Measurements from ENCODE around the gene SIPA1L3. TPM values are rescaled to one million over a fixed set of nuclear protein-coding genes. Genes with fewer than 3 reads are reported as not detected.

The SIPA1L3 gene
- total and polyA plus RNA-seq, 2 experiments from 2014 or later, result 15.7 to 54.1 TPM

DNA sequence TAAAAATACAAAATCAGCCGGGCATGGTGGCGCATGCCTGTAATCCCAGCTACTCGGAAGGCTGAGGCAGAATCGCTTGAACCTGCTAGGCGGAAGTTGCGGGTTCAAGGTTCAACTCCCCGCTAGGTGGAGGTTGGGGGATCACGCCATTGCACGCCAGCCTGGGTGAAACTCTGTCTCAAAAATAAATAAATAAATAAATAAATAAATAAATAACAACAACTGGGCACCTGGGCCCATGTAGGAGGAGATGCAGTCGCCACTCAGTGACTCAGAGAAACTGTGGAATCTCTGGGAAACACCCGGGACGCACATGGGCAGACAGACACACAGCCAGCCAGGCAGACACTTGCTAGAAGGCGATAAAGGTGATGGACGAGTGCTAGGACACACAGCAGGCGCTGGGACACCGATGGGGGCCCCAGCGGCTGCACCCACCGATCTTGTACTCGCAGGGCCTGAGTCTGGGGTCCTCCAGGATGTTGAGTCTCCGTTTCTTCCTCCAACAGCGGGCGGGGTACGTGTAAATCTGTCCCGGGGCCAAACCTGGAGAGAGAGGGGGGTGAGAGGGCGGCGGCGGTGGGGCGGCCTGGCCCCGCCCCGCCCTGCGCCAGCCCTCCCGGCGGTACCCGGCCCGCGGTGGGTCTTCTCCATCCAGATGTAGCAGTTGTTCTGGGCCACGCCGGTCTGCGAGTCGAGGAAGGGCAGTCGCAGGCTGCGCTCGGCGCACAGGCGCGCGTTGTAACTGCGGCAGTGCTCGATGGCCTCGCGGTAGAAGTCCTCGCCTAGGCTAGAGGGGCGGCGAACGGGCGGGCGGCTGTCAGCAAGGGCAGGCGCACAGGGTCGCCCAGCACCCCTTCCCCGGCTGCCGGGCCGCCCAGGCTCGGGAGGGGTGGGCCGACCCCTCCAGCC is 315.2 kb downstream of the SIPA1L3 start:
- H2AFZ ChIP-seq, result peak overlapping the region; percentile 38; the same call in 1 of the 2 replicates
- no peaks in the 10 kb centered on the region; the same call in none of the 3 replicates for H3K9me3 Mint-ChIP-seq
- peak; percentile 16 for ATAC-seq
- H3K36me3 ChIP-seq (ENCODE audit: insufficient read depth), result no peaks in the 10 kb centered on the region
- H3K27me3 ChIP-seq (ENCODE audit: insufficient read depth), result 0 out of 2 replicates have a peak, but pooled peaks cover 4% of the 10 kb centered on the region
- 0 out of 2 replicates have a peak, but pooled peaks cover 6% of the 10 kb centered on the region for H4K20me1 ChIP-seq (replicated peaks; ENCODE audit: insufficient read depth)
- H3K4me2 ChIP-seq, result peak overlapping the region; percentile 84
- H3K9me2 ChIP-seq (ENCODE audit: insufficient read depth), result no peaks in the 10 kb centered on the region
- peaks cover 20% of the 10 kb centered on the region for H3K4me1 Mint-ChIP-seq
- H3K36me3 Mint-ChIP-seq (ENCODE audit: low read depth), result peaks cover 21% of the 10 kb centered on the region
- no peak for TF ChIP-seq CREB1 (CRISPR knock-in tag; IDR thresholded peaks at IDR 0.05; ENCODE audit: low read depth)
- TF ChIP-seq JUNB (IDR thresholded peaks at IDR 0.05; ENCODE audit: unreplicated experiment), result no peak
- TF ChIP-seq STAT1 (IDR thresholded peaks at IDR 0.05; ENCODE audit: unreplicated experiment), result no peak
- no peak for TF ChIP-seq EZH2 (IDR thresholded peaks at IDR 0.05; ENCODE audit: low read depth, unreplicated experiment)
- TF ChIP-seq, protein P1, sequence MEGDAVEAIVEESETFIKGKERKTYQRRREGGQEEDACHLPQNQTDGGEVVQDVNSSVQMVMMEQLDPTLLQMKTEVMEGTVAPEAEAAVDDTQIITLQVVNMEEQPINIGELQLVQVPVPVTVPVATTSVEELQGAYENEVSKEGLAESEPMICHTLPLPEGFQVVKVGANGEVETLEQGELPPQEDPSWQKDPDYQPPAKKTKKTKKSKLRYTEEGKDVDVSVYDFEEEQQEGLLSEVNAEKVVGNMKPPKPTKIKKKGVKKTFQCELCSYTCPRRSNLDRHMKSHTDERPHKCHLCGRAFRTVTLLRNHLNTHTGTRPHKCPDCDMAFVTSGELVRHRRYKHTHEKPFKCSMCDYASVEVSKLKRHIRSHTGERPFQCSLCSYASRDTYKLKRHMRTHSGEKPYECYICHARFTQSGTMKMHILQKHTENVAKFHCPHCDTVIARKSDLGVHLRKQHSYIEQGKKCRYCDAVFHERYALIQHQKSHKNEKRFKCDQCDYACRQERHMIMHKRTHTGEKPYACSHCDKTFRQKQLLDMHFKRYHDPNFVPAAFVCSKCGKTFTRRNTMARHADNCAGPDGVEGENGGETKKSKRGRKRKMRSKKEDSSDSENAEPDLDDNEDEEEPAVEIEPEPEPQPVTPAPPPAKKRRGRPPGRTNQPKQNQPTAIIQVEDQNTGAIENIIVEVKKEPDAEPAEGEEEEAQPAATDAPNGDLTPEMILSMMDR (conservative IDR thresholded peaks at IDR 0.05; ENCODE audit: low read depth in 2 of 2), result no peak
- TF ChIP-seq, protein P2, sequence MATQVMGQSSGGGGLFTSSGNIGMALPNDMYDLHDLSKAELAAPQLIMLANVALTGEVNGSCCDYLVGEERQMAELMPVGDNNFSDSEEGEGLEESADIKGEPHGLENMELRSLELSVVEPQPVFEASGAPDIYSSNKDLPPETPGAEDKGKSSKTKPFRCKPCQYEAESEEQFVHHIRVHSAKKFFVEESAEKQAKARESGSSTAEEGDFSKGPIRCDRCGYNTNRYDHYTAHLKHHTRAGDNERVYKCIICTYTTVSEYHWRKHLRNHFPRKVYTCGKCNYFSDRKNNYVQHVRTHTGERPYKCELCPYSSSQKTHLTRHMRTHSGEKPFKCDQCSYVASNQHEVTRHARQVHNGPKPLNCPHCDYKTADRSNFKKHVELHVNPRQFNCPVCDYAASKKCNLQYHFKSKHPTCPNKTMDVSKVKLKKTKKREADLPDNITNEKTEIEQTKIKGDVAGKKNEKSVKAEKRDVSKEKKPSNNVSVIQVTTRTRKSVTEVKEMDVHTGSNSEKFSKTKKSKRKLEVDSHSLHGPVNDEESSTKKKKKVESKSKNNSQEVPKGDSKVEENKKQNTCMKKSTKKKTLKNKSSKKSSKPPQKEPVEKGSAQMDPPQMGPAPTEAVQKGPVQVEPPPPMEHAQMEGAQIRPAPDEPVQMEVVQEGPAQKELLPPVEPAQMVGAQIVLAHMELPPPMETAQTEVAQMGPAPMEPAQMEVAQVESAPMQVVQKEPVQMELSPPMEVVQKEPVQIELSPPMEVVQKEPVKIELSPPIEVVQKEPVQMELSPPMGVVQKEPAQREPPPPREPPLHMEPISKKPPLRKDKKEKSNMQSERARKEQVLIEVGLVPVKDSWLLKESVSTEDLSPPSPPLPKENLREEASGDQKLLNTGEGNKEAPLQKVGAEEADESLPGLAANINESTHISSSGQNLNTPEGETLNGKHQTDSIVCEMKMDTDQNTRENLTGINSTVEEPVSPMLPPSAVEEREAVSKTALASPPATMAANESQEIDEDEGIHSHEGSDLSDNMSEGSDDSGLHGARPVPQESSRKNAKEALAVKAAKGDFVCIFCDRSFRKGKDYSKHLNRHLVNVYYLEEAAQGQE (IDR thresholded peaks at IDR 0.05; ENCODE audit: unreplicated experiment), result peak; percentile 6
- peak; percentile 34; the same call in 1 of the 2 replicates for TF ChIP-seq POLR2AphosphoS5 (IDR thresholded peaks at IDR 0.05; ENCODE audit: low read depth)
- H3F3A ChIP-seq (replicated peaks; ENCODE audit: low read depth), result peaks cover 23% of the 10 kb centered on the region
- peaks cover 18% of the 10 kb centered on the region for H3K4me1 ChIP-seq (ENCODE audit: insufficient read depth)
- peaks cover 17% of the 10 kb centered on the region for H3K27me3 Mint-ChIP-seq (ENCODE audit: insufficient read depth, low read depth, poor library complexity)
- H3K4me3 ChIP-seq, result peak overlapping the region; percentile 72
- H3K79me2 ChIP-seq (replicated peaks; ENCODE audit: insufficient read depth), result peaks cover 8% of the 10 kb centered on the region
- no peak overlapping the region; the same call in 2 of the 3 replicates for H3K4me3 Mint-ChIP-seq
- H3K27ac Mint-ChIP-seq, result no peak overlapping the region
- DNase-seq (ENCODE audit: low spot score), result peak; percentile 69
- H3K27ac ChIP-seq (ENCODE audit: low read depth), result no peak overlapping the region

- peak overlapping the region; percentile 84 for H3K4me2 ChIP-seq
- no peak overlapping the region for H3K27ac ChIP-seq (ENCODE audit: low read depth)
- H3K9me2 ChIP-seq (ENCODE audit: insufficient read depth), result no peaks in the 10 kb centered on the region
- H3K27me3 ChIP-seq (ENCODE audit: insufficient read depth), result 0 out of 2 replicates have a peak, but pooled peaks cover 4% of the 10 kb centered on the region
- peaks cover 28% of the 10 kb centered on the region for H3K4me1 Mint-ChIP-seq
- H3K79me2 ChIP-seq (replicated peaks; ENCODE audit: insufficient read depth), result peaks cover 11% of the 10 kb centered on the region
- 0 out of 2 replicates have a peak, but pooled peaks cover 6% of the 10 kb centered on the region for H4K20me1 ChIP-seq (replicated peaks; ENCODE audit: insufficient read depth)
- H3K27me3 Mint-ChIP-seq (ENCODE audit: insufficient read depth, low read depth, poor library complexity), result peaks cover 22% of the 10 kb centered on the region
- H3K36me3 Mint-ChIP-seq (ENCODE audit: low read depth), result peaks cover 16% of the 10 kb centered on the region
- H3K36me3 ChIP-seq (ENCODE audit: insufficient read depth), result no peaks in the 10 kb centered on the region
- H3F3A ChIP-seq (replicated peaks; ENCODE audit: low read depth), result peaks cover 26% of the 10 kb centered on the region
- peak overlapping the region; percentile 38; the same call in 1 of the 2 replicates for H2AFZ ChIP-seq
- H3K27ac Mint-ChIP-seq, result no peak overlapping the region; the same call in 1 of the 2 replicates
- DNase-seq (ENCODE audit: low spot score), result no peak
- H3K4me3 ChIP-seq, result peak overlapping the region; percentile 72
- ATAC-seq, result no peak
- peak overlapping the region; percentile 75 for H3K4me3 Mint-ChIP-seq
- H3K9me3 Mint-ChIP-seq, result no peaks in the 10 kb centered on the region; the same call in none of the 3 replicates
- peaks cover 26% of the 10 kb centered on the region for H3K4me1 ChIP-seq (ENCODE audit: insufficient read depth)
- TF ChIP-seq JUNB (IDR thresholded peaks at IDR 0.05; ENCODE audit: unreplicated experiment) (no peak), ZNF331 (CRISPR knock-in tag; IDR thresholded peaks at IDR 0.05; ENCODE audit: low read depth) (no peak), EZH2phosphoT487 (IDR thresholded peaks at IDR 0.05; ENCODE audit: unreplicated experiment) (no peak), ZNF114 (CRISPR knock-in tag; IDR thresholded peaks at IDR 0.05) (no peak)
- TF ChIP-seq, protein P2 (IDR thresholded peaks at IDR 0.05; ENCODE audit: unreplicated experiment), result no peak
- TF ChIP-seq, protein P1 (conservative IDR thresholded peaks at IDR 0.05; ENCODE audit: low read depth in 2 of 2), result no peak
Measured at GRCh38 chr19:38223119-38223523, 316.1 kb downstream of the SIPA1L3 start.

Measured in GM23338 (cell line).